ENCODE results near the gene SLC17A9. TPM values are rescaled to one million over a fixed set of nuclear protein-coding genes. Genes with fewer than 3 reads are reported as not detected.
"Not testable (repeated sequence)": the region's sequence is repeated elsewhere in the genome, so short reads cannot be mapped to it uniquely, and the experiment has no call there.

Gene SLC17A9
- total RNA-seq, 4 donors from 2014 or later = 3.8 to 19.0 (median 5.2) TPM

DNA sequence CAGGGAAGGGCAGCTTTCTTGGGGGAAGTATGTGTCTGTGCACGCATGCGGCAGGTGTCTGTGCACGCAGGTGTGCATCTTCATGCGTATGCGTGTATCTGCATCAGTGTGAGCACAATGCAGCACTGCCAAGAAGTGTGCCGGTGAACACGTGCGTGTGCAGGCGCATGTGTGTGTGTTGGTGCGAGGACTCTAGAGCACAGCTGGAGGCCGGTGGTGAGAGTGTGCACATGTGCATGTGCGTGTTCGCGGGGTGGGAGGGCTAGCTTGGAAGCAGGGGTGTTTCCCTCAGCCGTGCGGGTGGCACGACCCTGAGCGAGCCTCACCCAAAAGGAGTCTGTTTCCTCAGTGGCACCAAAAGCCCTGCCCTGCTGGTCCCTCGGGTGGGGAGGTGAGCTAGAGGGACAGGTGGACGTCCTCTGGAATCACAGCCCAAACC lies 7.5 kb downstream of the SLC17A9 start:
- no peak overlapping the region for H3K4me3 ChIP-seq
- no peaks in the 10 kb centered on the region for H3K36me3 ChIP-seq
- no peaks in the 10 kb centered on the region for H3K27me3 ChIP-seq
- TF ChIP-seq POLR2A (IDR thresholded peaks at IDR 0.05) = no peak
- TF ChIP-seq, protein P1, sequence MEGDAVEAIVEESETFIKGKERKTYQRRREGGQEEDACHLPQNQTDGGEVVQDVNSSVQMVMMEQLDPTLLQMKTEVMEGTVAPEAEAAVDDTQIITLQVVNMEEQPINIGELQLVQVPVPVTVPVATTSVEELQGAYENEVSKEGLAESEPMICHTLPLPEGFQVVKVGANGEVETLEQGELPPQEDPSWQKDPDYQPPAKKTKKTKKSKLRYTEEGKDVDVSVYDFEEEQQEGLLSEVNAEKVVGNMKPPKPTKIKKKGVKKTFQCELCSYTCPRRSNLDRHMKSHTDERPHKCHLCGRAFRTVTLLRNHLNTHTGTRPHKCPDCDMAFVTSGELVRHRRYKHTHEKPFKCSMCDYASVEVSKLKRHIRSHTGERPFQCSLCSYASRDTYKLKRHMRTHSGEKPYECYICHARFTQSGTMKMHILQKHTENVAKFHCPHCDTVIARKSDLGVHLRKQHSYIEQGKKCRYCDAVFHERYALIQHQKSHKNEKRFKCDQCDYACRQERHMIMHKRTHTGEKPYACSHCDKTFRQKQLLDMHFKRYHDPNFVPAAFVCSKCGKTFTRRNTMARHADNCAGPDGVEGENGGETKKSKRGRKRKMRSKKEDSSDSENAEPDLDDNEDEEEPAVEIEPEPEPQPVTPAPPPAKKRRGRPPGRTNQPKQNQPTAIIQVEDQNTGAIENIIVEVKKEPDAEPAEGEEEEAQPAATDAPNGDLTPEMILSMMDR (IDR thresholded peaks at IDR 0.05) = no peak
- H3K4me1 ChIP-seq = no peaks in the 10 kb centered on the region
- DNase-seq = no peak
- H3K27ac ChIP-seq = no peak overlapping the region
- H3K9me3 ChIP-seq = no peaks in the 10 kb centered on the region

DNA sequence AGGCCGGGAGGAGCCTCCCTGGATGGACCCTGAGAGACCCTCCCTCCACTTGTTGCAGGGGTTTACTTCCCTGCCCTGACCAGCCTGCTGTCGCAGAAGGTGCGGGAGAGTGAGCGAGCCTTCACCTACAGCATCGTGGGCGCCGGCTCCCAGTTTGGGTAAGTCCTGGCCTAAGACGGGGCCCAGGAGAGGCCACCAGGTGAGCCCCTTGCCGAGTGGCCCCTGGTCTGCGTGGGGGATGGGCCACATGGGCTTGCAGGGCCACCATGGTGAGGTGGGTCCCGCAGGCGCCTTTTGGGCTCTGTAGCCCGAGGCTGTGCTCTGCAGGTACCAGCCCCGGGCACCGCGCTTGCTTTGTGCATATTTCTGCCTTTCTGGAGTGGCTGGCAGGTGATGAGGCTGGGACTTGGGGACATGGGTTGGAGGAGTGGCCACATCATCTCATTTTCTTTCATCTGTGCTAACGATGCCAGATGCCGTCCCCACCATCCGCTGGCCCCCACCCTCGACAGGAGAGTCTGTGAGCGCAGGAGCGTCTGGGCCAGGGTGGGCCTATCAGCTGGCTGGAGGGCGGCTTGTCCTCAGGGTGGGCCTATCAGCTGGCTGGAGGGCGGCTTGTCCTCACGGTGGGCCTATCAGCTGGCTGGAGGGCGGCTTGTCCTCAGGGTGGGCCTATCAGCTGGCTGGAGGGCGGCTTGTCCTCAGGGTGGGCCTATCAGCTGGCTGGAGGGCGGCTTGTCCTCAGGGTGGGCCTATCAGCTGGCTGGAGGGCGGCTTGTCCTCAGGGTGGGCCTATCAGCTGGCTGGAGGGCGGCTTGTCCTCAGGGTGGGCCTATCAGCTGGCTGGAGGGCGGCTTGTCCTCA lies 8.2 kb downstream of the SLC17A9 start:
- not testable (repeated sequence) for H3K36me3 ChIP-seq, H3K4me3 ChIP-seq, H3K27ac ChIP-seq, H3K9me3 ChIP-seq, DNase-seq, H3K4me1 ChIP-seq, H3K27me3 ChIP-seq

DNA sequence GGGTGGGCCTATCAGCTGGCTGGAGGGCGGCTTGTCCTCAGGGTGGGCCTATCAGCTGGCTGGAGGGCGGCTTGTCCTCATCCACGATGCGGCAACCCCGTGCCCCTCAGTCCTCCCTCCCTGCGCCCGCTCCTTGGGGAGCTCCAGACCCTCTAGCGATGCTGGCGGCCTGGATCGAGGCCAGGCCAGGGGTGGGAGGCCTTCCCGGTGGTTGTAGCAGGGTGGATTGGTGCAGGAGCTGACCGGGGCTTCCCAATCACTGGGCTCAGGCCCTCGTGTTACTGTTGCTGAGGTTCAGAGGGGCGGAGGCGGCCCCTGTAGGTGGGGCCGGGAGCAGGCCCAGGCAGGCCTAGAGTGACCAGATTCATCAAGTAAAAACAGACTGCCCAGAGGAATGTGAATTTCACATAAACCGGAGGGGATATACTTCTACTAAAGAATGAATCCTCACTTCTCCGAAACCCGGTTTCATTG lies 8.8 kb downstream of the SLC17A9 start:
- TF ChIP-seq POLR2A (IDR thresholded peaks at IDR 0.05) = no peak
- TF ChIP-seq, protein P1 (IDR thresholded peaks at IDR 0.05) = no peak
- Histone ChIP-seq H3K27me3 (no peaks in the 10 kb centered on the region), H3K4me1 (no peaks in the 10 kb centered on the region), H3K27ac (no peak overlapping the region), H3K9me3 (no peaks in the 10 kb centered on the region), H3K4me3 (no peak overlapping the region), H3K36me3 (no peaks in the 10 kb centered on the region)
- no peak for DNase-seq

DNA sequence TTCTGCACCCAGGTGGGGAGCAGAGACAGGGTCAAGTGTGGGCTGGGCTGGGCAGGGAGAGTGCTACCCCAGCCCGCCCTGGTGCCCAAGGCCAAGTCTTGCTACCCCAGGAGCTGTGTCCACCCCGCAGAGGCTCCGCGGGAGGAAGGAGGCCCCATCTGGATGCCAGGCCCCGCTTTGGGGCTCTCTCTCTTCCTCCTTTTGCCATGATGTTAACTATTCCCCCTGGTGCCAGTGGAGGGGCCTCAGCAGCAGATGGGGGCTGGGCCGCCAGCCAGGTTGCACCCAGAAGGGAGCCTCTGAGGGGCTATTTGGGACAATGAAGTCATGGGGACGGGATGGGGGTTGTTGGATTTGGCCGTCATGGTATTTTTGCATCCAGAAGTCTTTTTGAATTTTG lies 9.3 kb downstream of the SLC17A9 start:
- Histone ChIP-seq H3K9me3 (no peaks in the 10 kb centered on the region), H3K27ac (no peak overlapping the region), H3K4me1 (no peaks in the 10 kb centered on the region), H3K4me3 (no peak overlapping the region), H3K27me3 (no peaks in the 10 kb centered on the region), H3K36me3 (no peaks in the 10 kb centered on the region)
- DNase-seq = no peak
- TF ChIP-seq, protein P1 (IDR thresholded peaks at IDR 0.05) = no peak
- no peak for TF ChIP-seq POLR2A (IDR thresholded peaks at IDR 0.05)

DNA sequence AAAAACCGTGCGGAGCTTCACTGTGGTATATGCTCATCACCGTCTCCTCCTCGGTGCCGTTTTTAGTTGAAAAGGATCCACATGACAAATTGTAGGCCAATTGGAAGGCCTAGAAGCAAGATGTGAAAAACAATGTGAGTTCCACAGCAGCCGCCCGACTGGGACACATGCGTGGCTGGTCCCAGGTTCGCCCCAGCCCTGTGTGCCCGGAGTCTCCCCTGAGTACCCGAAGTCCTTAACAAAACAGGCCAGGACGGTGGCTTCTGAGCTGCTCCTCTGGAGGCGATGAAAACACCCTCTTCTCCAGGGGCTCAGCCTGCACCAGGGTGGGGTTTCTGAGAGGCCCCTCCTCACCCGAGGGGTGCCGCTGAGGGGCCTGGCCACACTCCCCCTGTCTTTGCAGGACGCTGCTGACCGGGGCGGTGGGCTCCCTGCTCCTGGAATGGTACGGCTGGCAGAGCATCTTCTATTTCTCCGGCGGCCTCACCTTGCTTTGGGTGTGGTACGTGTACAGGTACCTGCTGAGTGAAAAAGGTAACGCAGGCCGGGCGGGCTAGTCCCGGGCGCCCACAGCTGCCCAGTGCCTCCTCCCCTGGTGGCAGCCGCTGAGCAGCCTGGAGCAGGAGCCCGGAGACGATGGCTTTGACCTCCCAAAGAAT lies 9.8 kb downstream of the SLC17A9 start:
- no peak for DNase-seq
- TF ChIP-seq POLR2A (IDR thresholded peaks at IDR 0.05) = no peak
- TF ChIP-seq, protein P1 (IDR thresholded peaks at IDR 0.05) = no peak
- Histone ChIP-seq H3K4me1 (no peaks in the 10 kb centered on the region), H3K9me3 (no peaks in the 10 kb centered on the region), H3K36me3 (no peaks in the 10 kb centered on the region), H3K27me3 (no peaks in the 10 kb centered on the region), H3K4me3 (no peak overlapping the region), H3K27ac (no peak overlapping the region)

All from Peyer's patch (tissue), 4 donors.